Smooth muscle cell (in vitro differentiated cells): ENCODE measurements around the gene PYROXD2. TPM values are rescaled to one million over a fixed set of nuclear protein-coding genes. Genes with fewer than 3 reads are reported as not detected.

Experiments
- DNase-seq: peaks from one replicate; lab custom pipeline; 2025; ENCODE audit not compliant: unreplicated experiment; lab: John Stamatoyannopoulos, UW
- H2AFZ ChIP-seq: fragments of 200-600 bp; sonication (generic); 2 replicates; pipeline ENCODE4 v1.6.0; 2016; ENCODE audit warnings: antibody characterized with exemption, low read depth, mild to moderate bottlenecking
- H3F3A ChIP-seq: fragments of 200-600 bp; sonication (generic); 2 replicates; pipeline ENCODE4 v1.6.0; 2017; ENCODE audit warnings: antibody characterized with exemption, low read depth
- H3K27ac ChIP-seq: fragments of 200-600 bp; sonication (generic); 2 replicates; pipeline ENCODE4 v1.5.1; 2016; ENCODE audit warnings: low read depth, mild to moderate bottlenecking
- H3K27me3 ChIP-seq: fragments of 200-600 bp; sonication (generic); 2 replicates; pipeline ENCODE4 v1.6.1; 2016; ENCODE audit warnings: low read depth, mild to moderate bottlenecking
- H3K36me3 ChIP-seq: fragments of 200-600 bp; sonication (generic); 2 replicates; pipeline ENCODE4 v1.5.1; 2016; ENCODE audit warnings: low read depth
- H3K4me1 ChIP-seq: fragments of 200-600 bp; sonication (generic); 2 replicates; pipeline ENCODE4 v1.5.1; 2016; ENCODE audit warnings: low read depth
- H3K4me2 ChIP-seq: fragments of 200-600 bp; sonication (generic); 2 replicates; pipeline ENCODE4 v1.6.0; 2016; ENCODE audit warnings: mild to moderate bottlenecking
- H3K4me3 ChIP-seq: fragments of 200-600 bp; sonication (generic); 2 replicates; pipeline ENCODE4 v1.5.1; 2016; ENCODE audit warnings: mild to moderate bottlenecking
- H3K79me2 ChIP-seq: fragments of 200-600 bp; sonication (generic); 2 replicates; pipeline ENCODE4 v1.6.0; 2016; ENCODE audit warnings: low read depth, mild to moderate bottlenecking
- H3K9ac ChIP-seq: fragments of 200-600 bp; sonication (generic); 2 replicates; pipeline ENCODE4 v1.6.0; 2016; ENCODE audit warnings: low read depth
- H3K9me3 ChIP-seq: fragments of 200-600 bp; sonication (generic); replicated peaks from 2 replicates; pipeline ENCODE4 v1.5.1; 2016; ENCODE audit warnings: low read depth
- H4K20me1 ChIP-seq: fragments of 200-600 bp; sonication (generic); 2 replicates; pipeline ENCODE4 v1.6.0; 2016; ENCODE audit warnings: low read depth
- WGBS: methylation state at CpG from one replicate; pipeline ENCODE4 v1.1.7; 2016; ENCODE audit warnings: low lambda C conversion rate; 5-methylcytosine and 5-hydroxymethylcytosine counted together
- polyA plus RNA-seq: library from polyadenylated mRNA; unstranded; fragments of >200 nt; fragmentation: Nextera tagmentation; extraction: Ambion mirVana; gene quantifications from 2 replicates; pipeline ENCODE4 v1.2.1, GENCODE V29; 2016
- total RNA-seq: library from RNA; depleted of rRNA; stranded (reverse); fragments of >200 nt; gene quantifications from 2 replicates; pipeline ENCODE4 v1.2.3, GENCODE V29; 2014
- TF ChIP-seq, protein P1 (sequence below): fragments of 200-600 bp; sonication (generic); IDR thresholded peaks from 2 replicates; pipeline ENCODE4 v1.5.1; 2017; ENCODE audit warnings: borderline replicate concordance, mild to moderate bottlenecking, antibody characterized with exemption; ENCODE audit not compliant: insufficient read depth, poor library complexity, severe bottlenecking

PYROXD2 gene
- total and polyA plus RNA-seq, 2 experiments from 2014 or later: 3.6 to 6.1 TPM

DNA sequence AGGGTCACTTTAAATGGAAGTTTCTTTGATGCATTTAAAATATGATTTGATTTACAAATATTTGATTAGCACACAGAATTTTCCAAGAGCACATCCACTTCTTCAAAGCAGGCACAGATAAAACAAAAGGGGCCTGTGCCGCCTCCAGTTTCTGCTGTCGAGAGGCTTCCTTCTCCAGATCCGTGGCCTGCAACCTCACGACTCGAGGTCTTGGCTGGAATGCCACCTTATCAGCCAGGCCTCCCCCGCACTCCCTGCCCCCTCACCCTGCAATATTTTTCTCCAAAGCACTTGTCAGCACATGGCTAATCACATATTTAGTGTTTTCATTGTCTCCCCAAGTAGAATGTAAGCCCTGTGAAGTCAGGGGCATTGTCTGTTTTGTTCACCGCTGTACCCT lies 12.5 kb downstream of the PYROXD2 start:
- H2AFZ ChIP-seq: no peak overlapping the region
- no peaks in the 10 kb centered on the region for H3K79me2 ChIP-seq
- no peaks in the 10 kb centered on the region for H3K27me3 ChIP-seq
- peaks cover 3% of the 10 kb centered on the region for H3K4me1 ChIP-seq
- no peak for DNase-seq
- no peak overlapping the region for H3K4me3 ChIP-seq
- H3K36me3 ChIP-seq: no peaks in the 10 kb centered on the region
- H3K27ac ChIP-seq: no peak overlapping the region
- no peaks in the 10 kb centered on the region for H4K20me1 ChIP-seq
- no peak overlapping the region for H3K9ac ChIP-seq
- TF ChIP-seq, protein P1, sequence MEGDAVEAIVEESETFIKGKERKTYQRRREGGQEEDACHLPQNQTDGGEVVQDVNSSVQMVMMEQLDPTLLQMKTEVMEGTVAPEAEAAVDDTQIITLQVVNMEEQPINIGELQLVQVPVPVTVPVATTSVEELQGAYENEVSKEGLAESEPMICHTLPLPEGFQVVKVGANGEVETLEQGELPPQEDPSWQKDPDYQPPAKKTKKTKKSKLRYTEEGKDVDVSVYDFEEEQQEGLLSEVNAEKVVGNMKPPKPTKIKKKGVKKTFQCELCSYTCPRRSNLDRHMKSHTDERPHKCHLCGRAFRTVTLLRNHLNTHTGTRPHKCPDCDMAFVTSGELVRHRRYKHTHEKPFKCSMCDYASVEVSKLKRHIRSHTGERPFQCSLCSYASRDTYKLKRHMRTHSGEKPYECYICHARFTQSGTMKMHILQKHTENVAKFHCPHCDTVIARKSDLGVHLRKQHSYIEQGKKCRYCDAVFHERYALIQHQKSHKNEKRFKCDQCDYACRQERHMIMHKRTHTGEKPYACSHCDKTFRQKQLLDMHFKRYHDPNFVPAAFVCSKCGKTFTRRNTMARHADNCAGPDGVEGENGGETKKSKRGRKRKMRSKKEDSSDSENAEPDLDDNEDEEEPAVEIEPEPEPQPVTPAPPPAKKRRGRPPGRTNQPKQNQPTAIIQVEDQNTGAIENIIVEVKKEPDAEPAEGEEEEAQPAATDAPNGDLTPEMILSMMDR: no peak
- peak overlapping the region; percentile 22 for H3K4me2 ChIP-seq
- WGBS: 37% methylated on average over 7 of the region's 7 CpGs
- no peaks in the 10 kb centered on the region for H3K9me3 ChIP-seq
- no peaks in the 10 kb centered on the region for H3F3A ChIP-seq

DNA sequence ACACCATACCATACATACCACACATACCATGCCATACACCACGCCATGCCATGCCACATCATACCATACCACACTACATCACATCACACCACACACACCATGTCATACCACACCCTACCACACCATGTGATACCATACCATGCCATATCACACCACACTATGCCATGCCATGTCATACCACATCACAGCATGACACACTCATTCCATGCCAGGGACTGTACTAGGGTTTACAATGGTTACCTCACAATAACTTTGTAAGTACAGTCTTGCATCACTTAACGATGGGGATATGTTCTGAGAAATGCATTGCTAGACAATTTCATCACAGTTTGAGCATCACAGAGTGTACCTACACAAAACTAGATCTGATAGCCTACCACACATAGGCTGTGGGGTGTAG lies 14.5 kb downstream of the PYROXD2 start:
- TF ChIP-seq, protein P1: no peak
- Histone ChIP-seq H3K4me2 (no peak overlapping the region), H4K20me1 (no peaks in the 10 kb centered on the region), H3K36me3 (no peaks in the 10 kb centered on the region), H3K9ac (no peak overlapping the region), H3K4me3 (no peak overlapping the region), H3K79me2 (no peaks in the 10 kb centered on the region), H3K4me1 (peaks cover 3% of the 10 kb centered on the region), H3K27ac (no peak overlapping the region), H2AFZ (no peak overlapping the region), H3F3A (no peaks in the 10 kb centered on the region), H3K9me3 (no peaks in the 10 kb centered on the region), H3K27me3 (no peaks in the 10 kb centered on the region)
- WGBS: 82% methylated on average over 2 of the region's 2 CpGs
- DNase-seq: no peak

DNA sequence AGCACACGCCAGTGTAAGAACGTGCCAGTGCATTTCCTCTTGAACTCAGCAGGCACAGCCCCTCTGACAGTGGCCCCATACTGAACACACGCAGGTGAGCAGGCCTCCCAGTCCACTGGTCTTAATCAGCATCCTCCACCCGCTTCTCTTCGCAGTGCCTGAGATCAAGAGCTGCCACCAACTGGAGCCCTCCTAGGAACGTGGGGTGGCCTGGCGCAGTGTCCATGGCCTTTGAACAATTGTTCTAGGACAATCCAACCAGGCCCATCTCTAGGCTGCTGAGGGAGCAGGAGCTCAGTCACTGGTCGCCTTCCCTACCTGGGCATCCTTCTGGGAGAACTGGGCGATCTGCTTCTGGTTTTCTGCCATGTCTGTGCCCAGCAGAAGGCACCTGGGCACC lies 15.2 kb downstream of the PYROXD2 start:
- 95% methylated on average over 9 of the region's 9 CpGs for WGBS
- no peaks in the 10 kb centered on the region for H3K79me2 ChIP-seq
- DNase-seq: no peak
- no peak overlapping the region for H3K4me2 ChIP-seq
- H4K20me1 ChIP-seq: no peaks in the 10 kb centered on the region
- H2AFZ ChIP-seq: no peak overlapping the region
- H3K27me3 ChIP-seq: no peaks in the 10 kb centered on the region
- H3K36me3 ChIP-seq: no peaks in the 10 kb centered on the region
- no peak overlapping the region for H3K9ac ChIP-seq
- TF ChIP-seq, protein P1: no peak
- peaks cover 3% of the 10 kb centered on the region for H3K4me1 ChIP-seq
- no peak overlapping the region for H3K27ac ChIP-seq
- no peaks in the 10 kb centered on the region for H3F3A ChIP-seq
- no peak overlapping the region for H3K4me3 ChIP-seq
- no peaks in the 10 kb centered on the region for H3K9me3 ChIP-seq

DNA sequence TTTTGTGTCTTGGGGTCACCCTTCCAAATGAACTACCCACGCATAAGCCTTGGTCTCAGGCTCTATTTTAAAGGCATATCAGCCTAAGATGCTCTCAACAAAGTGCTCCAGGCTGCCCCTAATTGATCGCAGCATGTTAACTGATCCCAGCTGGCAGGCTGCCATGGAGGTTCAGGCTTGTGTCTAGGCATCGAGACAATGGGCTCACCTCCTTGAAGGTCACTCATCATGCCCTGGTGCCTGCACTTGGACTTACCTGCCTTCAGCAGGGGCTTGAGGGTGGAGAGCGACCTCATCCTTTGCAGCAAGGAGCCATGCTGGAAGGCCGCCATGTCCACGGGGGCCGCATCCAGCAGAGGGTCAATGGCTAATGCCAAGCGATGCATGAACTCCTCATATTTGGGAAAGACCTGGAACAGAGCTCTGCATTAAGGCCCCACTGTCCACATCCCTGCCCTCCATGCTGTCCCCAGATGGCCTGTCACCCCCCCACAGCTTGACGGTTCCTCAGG lies 17.8 kb downstream of the PYROXD2 start:
- DNase-seq: no peak
- Histone ChIP-seq H3K4me2 (no peak overlapping the region), H3K27me3 (no peaks in the 10 kb centered on the region), H3K4me1 (peaks cover 1% of the 10 kb centered on the region), H3K9me3 (no peaks in the 10 kb centered on the region), H3F3A (no peaks in the 10 kb centered on the region), H3K27ac (no peak overlapping the region), H3K9ac (no peak overlapping the region), H3K79me2 (no peaks in the 10 kb centered on the region), H4K20me1 (no peaks in the 10 kb centered on the region), H3K36me3 (no peaks in the 10 kb centered on the region), H3K4me3 (no peak overlapping the region), H2AFZ (no peak overlapping the region)
- TF ChIP-seq, protein P1: no peak
- WGBS: 95% methylated on average over 9 of the region's 9 CpGs
